Testis (tissue), 2 donors: ENCODE results near the gene XAB2.

Experiments used
- CTCF ChIP-seq, 3 experiments: fragments of 450-650 bp in 2 of 3; fragments of 200-600 bp in 1 of 3; sonication (generic) in 1 of 3; IDR thresholded peaks; one replicate each; pipeline ENCODE4 v1.5.1; 2016 to 2019; ENCODE audit warnings: antibody characterized with exemption in 3 of 3, mild to moderate bottlenecking in 2 of 3, moderate library complexity in 1 of 3
- POLR2A ChIP-seq: fragments of 450-650 bp; IDR thresholded peaks from one replicate; pipeline ENCODE4 v1.6.1; 2017; ENCODE audit warnings: antibody characterized with exemption, mild to moderate bottlenecking, moderate library complexity

- no peak for TF ChIP-seq POLR2A
- TF ChIP-seq CTCF (IDR thresholded peaks at IDR 0.05), result no peak
These were observed 58.6 kb downstream of the XAB2 start for GRCh38 chr19:7570761-7571160.
